Measurements from ENCODE around the gene SNX14. TPM values are rescaled to one million over a fixed set of nuclear protein-coding genes. Genes with fewer than 3 reads are reported as not detected.
A peak's percentile ranks its signal among the peaks of the same experiment; 100 is the strongest.

SNX14 gene
- total and polyA plus RNA-seq, 2 of the 13 experiments (the other 11 are each of a cell fraction or from before 2014, with no cell fraction given), result 83.5 to 112 TPM

GRCh38 chr6:85516168-85516567, 77.5 kb downstream of the SNX14 start:
- Histone ChIP-seq H4K20me1 (ENCODE audit: insufficient read depth, low read length) (no peaks in the 10 kb centered on the region), H3K4me2 (ENCODE audit: low read depth, low read length) (no peak overlapping the region), H3K9me3 (ENCODE audit: low read length) (no peaks in the 10 kb centered on the region), H3K4me1 (ENCODE audit: insufficient read depth, low read length) (peaks cover 10% of the 10 kb centered on the region), H3K79me2 (ENCODE audit: insufficient read depth, low read length) (no peaks in the 10 kb centered on the region), H3K36me3 (replicated peaks in 1 of 2; ENCODE audit: control insufficient read depth in 1 of 2, insufficient read depth in 2 of 2, low read length in 2 of 2) (peaks cover 6 to 31% of the 10 kb centered on the region in 2 experiments), H3K27me3 (ENCODE audit: control insufficient read depth in 1 of 2, insufficient read depth in 2 of 2, low read length in 2 of 2) (no peaks in the 10 kb centered on the region), H3K9ac (ENCODE audit: insufficient read depth, low read depth, low read length) (no peak overlapping the region), H2AFZ (ENCODE audit: low read length) (no peak overlapping the region), H3K27ac (ENCODE audit: extremely low read length, insufficient read depth, low read length) (no peak overlapping the region), H3K4me3 (replicated peaks in 1 of 3; ENCODE audit: insufficient read depth in 1 of 3, low read depth in 2 of 3, low read length in 3 of 3) (no peak overlapping the region)
- in situ Hi-C loops (cut with HindIII; ENCODE audit: extremely low pct_ligation_motif_present, low pct_unique_long_range_greater_than_20kb), result no loop called here
- TF ChIP-seq ZNF609 (CRISPR knock-in tag; IDR thresholded peaks at IDR 0.05; ENCODE audit: borderline replicate concordance) (no peak), NFATC3 (CRISPR knock-in tag; IDR thresholded peaks at IDR 0.05) (no peak), FOSL2 (CRISPR knock-in tag; IDR thresholded peaks at IDR 0.05) (no peak), RARA (CRISPR knock-in tag; IDR thresholded peaks at IDR 0.05) (peak; percentile 80), U2AF1 (optimal IDR thresholded peaks at IDR 0.05; ENCODE audit: low read depth, low read length) (no peak), ARID3A (IDR thresholded peaks at IDR 0.05; ENCODE audit: low read depth, low read length) (peak; percentile 59; the same call in 1 of the 2 replicates), ZNF547 (CRISPR knock-in tag; IDR thresholded peaks at IDR 0.05) (no peak), CEBPB (IDR thresholded peaks at IDR 0.05; ENCODE audit: borderline replicate concordance, low read depth, low read length) (peak; percentile 57; the same call in 1 of the 2 replicates), NCOR1 (IDR thresholded peaks at IDR 0.05; ENCODE audit: borderline replicate concordance, low read length) (0 out of 2 replicates have a peak, but pooled peaks have one; percentile 37), NR2F1 (CRISPR knock-in tag; IDR thresholded peaks at IDR 0.05) (0 out of 4 replicates have a peak, but pooled peaks of 1 of the 2 experiments have one; percentile 17)
- TF ChIP-seq, protein P1, sequence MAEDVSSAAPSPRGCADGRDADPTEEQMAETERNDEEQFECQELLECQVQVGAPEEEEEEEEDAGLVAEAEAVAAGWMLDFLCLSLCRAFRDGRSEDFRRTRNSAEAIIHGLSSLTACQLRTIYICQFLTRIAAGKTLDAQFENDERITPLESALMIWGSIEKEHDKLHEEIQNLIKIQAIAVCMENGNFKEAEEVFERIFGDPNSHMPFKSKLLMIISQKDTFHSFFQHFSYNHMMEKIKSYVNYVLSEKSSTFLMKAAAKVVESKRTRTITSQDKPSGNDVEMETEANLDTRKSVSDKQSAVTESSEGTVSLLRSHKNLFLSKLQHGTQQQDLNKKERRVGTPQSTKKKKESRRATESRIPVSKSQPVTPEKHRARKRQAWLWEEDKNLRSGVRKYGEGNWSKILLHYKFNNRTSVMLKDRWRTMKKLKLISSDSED (CRISPR knock-in tag; IDR thresholded peaks at IDR 0.05), result no peak
- TF ChIP-seq, protein P2, sequence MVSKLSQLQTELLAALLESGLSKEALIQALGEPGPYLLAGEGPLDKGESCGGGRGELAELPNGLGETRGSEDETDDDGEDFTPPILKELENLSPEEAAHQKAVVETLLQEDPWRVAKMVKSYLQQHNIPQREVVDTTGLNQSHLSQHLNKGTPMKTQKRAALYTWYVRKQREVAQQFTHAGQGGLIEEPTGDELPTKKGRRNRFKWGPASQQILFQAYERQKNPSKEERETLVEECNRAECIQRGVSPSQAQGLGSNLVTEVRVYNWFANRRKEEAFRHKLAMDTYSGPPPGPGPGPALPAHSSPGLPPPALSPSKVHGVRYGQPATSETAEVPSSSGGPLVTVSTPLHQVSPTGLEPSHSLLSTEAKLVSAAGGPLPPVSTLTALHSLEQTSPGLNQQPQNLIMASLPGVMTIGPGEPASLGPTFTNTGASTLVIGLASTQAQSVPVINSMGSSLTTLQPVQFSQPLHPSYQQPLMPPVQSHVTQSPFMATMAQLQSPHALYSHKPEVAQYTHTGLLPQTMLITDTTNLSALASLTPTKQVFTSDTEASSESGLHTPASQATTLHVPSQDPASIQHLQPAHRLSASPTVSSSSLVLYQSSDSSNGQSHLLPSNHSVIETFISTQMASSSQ (IDR thresholded peaks at IDR 0.05; ENCODE audit: low read depth), result no peak
- TF ChIP-seq, protein P2 (CRISPR knock-in tag; IDR thresholded peaks at IDR 0.05; ENCODE audit: borderline replicate concordance), result no peak
- FAIRE-seq (no peak), ATAC-seq (no peak), DNase-seq (ENCODE audit: low spot score) (peak; percentile 44)
- no TSS peak for BruUV-seq (replicated peaks)
- POLR2A ChIA-PET, result no interaction called here
- CTCF ChIA-PET (ENCODE audit: low intra/inter-chr PET ratio, low total read pairs), result no interaction called here
- intact Hi-C loops (cut with micrococcal nuclease; ENCODE audit: unreplicated experiment), result no loop called here

Data from HepG2 (cell line).